AG04450 (cell line): ENCODE measurements around the gene PPP4R3A. TPM values are rescaled to one million over a fixed set of nuclear protein-coding genes. Genes with fewer than 3 reads are reported as not detected.
"Not testable (repeated sequence)": the region's sequence is repeated elsewhere in the genome, so short reads cannot be mapped to it uniquely, and the experiment has no call there.

Experiments used
- CTCF ChIA-PET: fragments of 300-600, 350-600 bp; formaldehyde crosslinking; extraction: SDS; loops from one replicate; lab custom pipeline; 2022; ENCODE audit warnings: antibody characterized with exemption, inconsistent platforms; lab: Charles Lee
- POLR2A ChIA-PET: fragments of 350-600 bp; formaldehyde crosslinking; extraction: SDS; loops from one replicate; lab custom pipeline; 2021; ENCODE audit warnings: antibody characterized with exemption, inconsistent platforms; lab: Yijun Ruan, JAX
- DNase-seq: peaks from one replicate; pipeline ENCODE4 v3.0.0-alpha.2; 2011; ENCODE audit warnings: low read depth, low spot score
- H3K27ac ChIP-seq: one replicate; pipeline ENCODE4 v1.5.1; 2012; ENCODE audit warnings: low read depth, low read length, control low read depth
- H3K27me3 ChIP-seq: one replicate; pipeline ENCODE4 v1.6.0; 2012; ENCODE audit warnings: low read length; ENCODE audit not compliant: control insufficient read depth, insufficient read depth
- H3K4me3 ChIP-seq: 2 replicates; pipeline ENCODE4 v1.5.1; 2011; ENCODE audit warnings: mild to moderate bottlenecking, low read depth, low read length, control low read depth
- H3K9me3 ChIP-seq: 2 replicates; pipeline ENCODE4 v1.5.1; 2012; ENCODE audit warnings: low read length; ENCODE audit not compliant: control insufficient read depth, insufficient read depth
- CTCF ChIP-seq: IDR thresholded peaks from 2 replicates; pipeline ENCODE4 v1.5.1; 2011; ENCODE audit warnings: low read depth, low read length, control low read depth, inconsistent platforms
- polyA plus RNA-seq: library from polyadenylated mRNA; depleted of rRNA; stranded (reverse); fragments of >200 nt; gene quantifications from 2 replicates; pipeline ENCODE4 v1.2.3, GENCODE V29; 2011

Gene PPP4R3A
- polyA plus RNA-seq, 1 experiment, result 46.9 TPM

GRCh38 chr14:91496790-91497189 lies 13.3 kb downstream of the PPP4R3A start:
- H3K27me3 ChIP-seq, result no peaks in the 10 kb centered on the region
- POLR2A ChIA-PET, result interaction anchor here (0.6 kb wide), 1 partner anchor 48 kb away, joined by 5 read pairs; no protein-coding TSS in a partner anchor
- no peaks in the 10 kb centered on the region for H3K9me3 ChIP-seq
- no peak overlapping the region for H3K27ac ChIP-seq
- TF ChIP-seq CTCF, result no peak
- DNase-seq, result no peak
- CTCF ChIA-PET, result no interaction called here
- H3K4me3 ChIP-seq, result no peak overlapping the region

GRCh38 chr14:91494392-91495065 lies 15.6 kb downstream of the PPP4R3A start:
- CTCF ChIA-PET, H3K4me3 ChIP-seq, H3K27ac ChIP-seq, POLR2A ChIA-PET, H3K27me3 ChIP-seq, H3K9me3 ChIP-seq, DNase-seq: not testable (repeated sequence)

GRCh38 chr14:91493169-91493568 lies 16.9 kb downstream of the PPP4R3A start:
- no peaks in the 10 kb centered on the region for H3K27me3 ChIP-seq
- H3K27ac ChIP-seq, result no peak overlapping the region
- ChIA-PET POLR2A (no interaction called here), CTCF (no interaction called here)
- H3K4me3 ChIP-seq, result no peak overlapping the region
- no peaks in the 10 kb centered on the region for H3K9me3 ChIP-seq
- DNase-seq, result no peak
- no peak for TF ChIP-seq CTCF

GRCh38 chr14:91484744-91485143 lies 25.4 kb downstream of the PPP4R3A start:
- no peak overlapping the region for H3K27ac ChIP-seq
- POLR2A ChIA-PET, result no interaction called here
- no peaks in the 10 kb centered on the region for H3K27me3 ChIP-seq
- H3K9me3 ChIP-seq, result no peaks in the 10 kb centered on the region
- CTCF ChIA-PET, result interaction anchor here (1.5 kb wide), 1 partner anchor 9 kb away, joined by 5 read pairs; no protein-coding TSS in a partner anchor
- no peak for DNase-seq
- TF ChIP-seq CTCF, result no peak
- no peak overlapping the region for H3K4me3 ChIP-seq

DNA sequence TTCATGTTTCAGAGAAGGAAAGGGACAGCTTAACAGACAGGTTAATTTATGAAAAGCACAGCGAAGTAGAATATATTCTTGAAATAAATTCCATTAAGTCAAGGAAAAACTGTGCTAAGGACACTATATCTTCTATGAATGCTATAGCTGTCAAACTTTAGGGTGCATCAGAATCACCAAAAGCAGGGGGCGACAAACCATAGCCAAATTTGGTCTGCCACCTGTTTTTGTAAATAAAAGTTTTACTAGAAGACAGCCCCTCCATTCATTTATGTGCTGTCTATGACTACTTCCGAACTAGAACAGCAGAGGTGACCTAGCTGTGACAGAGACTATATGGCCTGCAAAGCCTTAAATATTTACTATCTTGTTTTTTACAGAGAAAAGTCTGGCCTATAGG lies 25.9 kb downstream of the PPP4R3A start:
- H3K4me3 ChIP-seq, result no peak overlapping the region
- POLR2A ChIA-PET, result no interaction called here
- DNase-seq, result no peak
- H3K27ac ChIP-seq, result no peak overlapping the region
- TF ChIP-seq CTCF, result no peak
- CTCF ChIA-PET, result interaction anchor here (1.0 to 1.5 kb wide), 2 partner anchors 8 to 17 kb away, joined by 3 to 5 read pairs; no protein-coding TSS in a partner anchor
- no peaks in the 10 kb centered on the region for H3K9me3 ChIP-seq
- H3K27me3 ChIP-seq, result no peaks in the 10 kb centered on the region
